GM03348 (cell line): Measurements from ENCODE around the gene SND1.
"Not testable (repeated sequence)": the region's sequence is repeated elsewhere in the genome, so short reads cannot be mapped to it uniquely, and the experiment has no call there.

ENCODE experiments used
- DNase-seq: peaks from one replicate; pipeline ENCODE4 v3.0.0; 2012; ENCODE audit warnings: low spot score

SND1 gene

GRCh38 chr7:128100225-128100948, 448.4 kb downstream of the SND1 start:
- no peak for DNase-seq

- no peak for DNase-seq
Observed at GRCh38 chr7:128100949-128101713, 449.1 kb downstream of the SND1 start.

GRCh38 chr7:128102490-128103291, 450.7 kb downstream of the SND1 start:
- no peak for DNase-seq

DNA sequence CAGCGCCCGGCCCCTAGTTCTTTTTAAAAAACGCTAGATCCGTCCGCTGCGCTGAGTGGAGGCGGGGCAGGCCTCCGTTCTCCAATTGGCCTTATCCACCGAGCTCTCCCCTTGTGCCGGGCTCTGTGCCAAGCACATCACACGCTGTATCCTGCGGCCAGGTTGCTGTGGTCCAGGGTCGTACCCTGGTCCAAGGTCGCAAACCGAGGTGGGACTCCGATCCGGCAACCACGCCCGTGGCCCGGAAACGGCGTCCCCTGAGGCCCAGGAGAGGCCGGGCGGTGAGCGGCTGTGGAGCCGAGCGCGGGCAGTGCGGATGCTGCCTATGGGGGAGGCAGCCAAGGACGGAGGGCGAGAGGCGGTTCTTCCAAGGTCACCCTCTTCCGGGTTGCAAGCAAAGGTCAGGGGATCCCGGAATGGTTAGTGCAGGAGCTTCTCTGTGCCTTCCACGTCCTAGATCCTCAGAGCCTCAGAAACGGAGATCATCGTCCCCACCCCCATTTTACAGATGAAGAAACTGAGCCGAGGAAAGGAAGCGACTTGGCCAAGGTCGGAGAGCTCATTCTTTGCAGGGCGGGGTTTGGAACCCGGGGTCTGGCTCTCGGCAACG, 451.6 kb downstream of the SND1 start:
- DNase-seq = peak; percentile 50

DNA sequence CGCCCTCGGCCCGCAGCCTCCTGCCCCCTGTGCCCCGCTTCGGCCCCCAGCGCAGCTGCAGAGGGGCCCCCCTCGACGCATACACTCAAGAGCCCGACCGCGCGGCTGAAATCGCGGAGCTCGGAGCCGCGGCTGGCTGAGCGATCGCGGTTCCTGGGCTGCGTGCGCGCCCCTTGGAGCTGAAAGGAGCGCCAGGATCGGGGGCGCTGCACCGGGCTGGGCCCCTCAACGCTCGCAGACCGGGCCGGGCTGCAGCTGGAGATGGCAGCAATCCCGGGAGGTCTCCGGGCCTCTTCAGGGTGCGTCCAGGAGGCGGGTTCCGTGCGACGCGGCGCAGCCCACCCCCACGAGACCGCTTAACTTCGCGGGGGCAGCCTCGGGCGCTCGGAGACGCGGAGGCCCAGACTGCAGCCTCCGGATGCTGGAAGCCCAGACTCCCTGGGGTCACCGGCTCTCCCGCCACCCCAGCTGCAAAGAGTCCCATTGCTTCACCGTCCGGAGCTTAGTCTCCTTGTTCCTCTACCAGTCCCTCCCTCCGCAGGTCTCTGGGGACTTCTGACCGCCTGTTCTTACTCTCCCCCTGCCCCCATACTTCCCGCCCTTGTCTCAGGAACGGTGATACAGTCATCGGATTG, 452.2 kb downstream of the SND1 start:
- peak; percentile 61 for DNase-seq

- DNase-seq = no peak
Observed at GRCh38 chr7:128105228-128106022, 453.4 kb downstream of the SND1 start.

- no peak for DNase-seq
Observed at GRCh38 chr7:128106821-128107220, 454.8 kb downstream of the SND1 start.

GRCh38 chr7:128107516-128107915, 455.5 kb downstream of the SND1 start:
- DNase-seq = not testable (repeated sequence)

DNA sequence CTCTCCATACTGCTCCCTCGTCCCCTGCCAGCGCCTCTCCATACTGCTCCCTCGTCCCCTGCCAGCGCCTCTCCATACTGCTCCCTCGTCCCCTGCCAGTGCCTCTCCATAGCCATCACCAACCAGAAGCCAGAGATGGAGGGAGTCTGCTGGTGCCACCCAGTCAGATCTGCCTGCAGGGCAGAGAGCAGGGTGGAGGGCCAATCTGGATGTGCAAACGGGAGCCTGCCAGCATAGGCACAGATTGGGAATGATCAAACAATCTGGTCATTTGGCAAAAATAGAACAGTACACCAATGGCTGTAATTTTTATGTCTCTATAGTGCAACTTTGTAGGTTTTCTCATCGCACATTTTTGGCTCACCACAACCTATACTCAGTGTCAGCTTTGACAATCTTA, 456.1 kb downstream of the SND1 start:
- DNase-seq = no peak

GRCh38 chr7:128108641-128109423, 456.8 kb downstream of the SND1 start:
- no peak for DNase-seq

DNA sequence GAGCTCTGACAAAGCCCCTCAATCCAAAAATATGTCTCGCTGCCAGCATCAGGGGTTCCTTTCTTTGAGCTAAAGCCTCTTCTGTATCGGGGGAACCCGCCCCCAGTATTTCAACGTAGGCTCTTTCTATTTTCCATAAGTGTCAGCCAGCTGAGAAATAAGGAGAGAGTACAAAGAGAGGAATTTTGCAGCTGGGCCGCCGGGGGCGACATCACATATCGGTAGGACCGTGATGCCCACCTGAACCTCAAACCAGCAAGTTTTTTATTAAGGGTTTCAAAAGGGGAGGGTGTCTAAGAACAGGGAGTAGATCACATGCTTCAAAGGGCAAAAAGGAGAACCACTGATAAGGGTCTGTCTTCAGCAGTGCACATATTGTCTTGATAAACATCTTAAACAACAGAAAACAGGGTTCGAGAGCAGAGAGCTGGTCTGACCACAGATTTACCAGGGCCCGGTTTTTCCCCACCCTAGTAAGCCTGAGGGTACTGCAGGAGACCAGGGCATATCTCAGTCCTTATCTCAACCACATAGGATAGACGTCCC, 457.5 kb downstream of the SND1 start:
- DNase-seq = not testable (repeated sequence)

- DNase-seq = no peak
Observed at GRCh38 chr7:128110641-128111364, 458.8 kb downstream of the SND1 start.

- no peak for DNase-seq
Observed at GRCh38 chr7:128112018-128112780, 460.2 kb downstream of the SND1 start.

DNA sequence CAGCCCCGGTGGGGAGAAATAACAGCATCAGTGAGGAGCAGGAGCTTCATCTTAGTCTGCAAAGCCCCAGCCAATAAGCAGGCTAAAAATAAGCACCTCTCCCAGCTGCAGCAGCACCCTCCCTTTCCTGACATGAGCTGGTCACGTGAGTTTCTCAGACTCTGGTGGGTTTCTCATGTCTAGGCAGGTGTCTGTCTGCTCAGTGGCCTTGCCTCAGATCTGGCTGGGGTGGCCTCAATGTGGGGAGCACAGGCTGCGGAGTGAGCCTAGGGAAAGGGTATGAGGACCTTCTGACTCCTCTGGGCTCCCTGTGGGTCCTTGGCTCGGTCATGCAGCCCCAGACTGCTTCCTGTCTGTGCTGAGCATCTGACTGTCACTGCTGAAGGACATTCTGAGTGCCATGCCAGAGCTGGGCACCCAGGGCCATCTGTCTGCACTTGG, 460.8 kb downstream of the SND1 start:
- no peak for DNase-seq

GRCh38 chr7:128113839-128114238, 461.8 kb downstream of the SND1 start:
- DNase-seq = no peak

DNA sequence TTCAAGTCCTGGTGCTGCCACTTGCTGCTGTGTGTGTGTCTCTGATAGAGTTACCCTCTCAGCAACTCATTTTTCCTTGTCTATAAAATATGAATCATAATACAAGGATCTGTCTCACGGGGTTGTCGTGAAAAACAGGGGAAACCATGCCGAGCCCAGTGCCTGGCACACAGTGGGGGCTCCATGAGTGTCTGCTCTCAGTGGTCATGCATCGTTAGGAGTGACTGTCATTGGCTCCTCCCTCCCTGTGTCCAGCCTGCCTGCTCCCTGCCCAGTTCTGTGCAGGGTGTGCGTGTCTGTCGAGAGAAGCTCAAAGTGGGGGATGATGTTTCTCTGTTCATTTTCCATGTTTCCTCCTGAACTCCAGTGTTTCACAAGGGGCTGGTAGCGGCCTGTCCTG, 462.8 kb downstream of the SND1 start:
- DNase-seq = no peak

GRCh38 chr7:128115336-128115820, 463.4 kb downstream of the SND1 start:
- DNase-seq = peak; percentile 38
